RPMI7951 (cell line): ENCODE results near the gene PIGBOS1. TPM values are rescaled to one million over a fixed set of nuclear protein-coding genes. Genes with fewer than 3 reads are reported as not detected.

ENCODE experiments used
- DNase-seq: peaks from one replicate; pipeline ENCODE4 v3.0.0-alpha.2; 2012; ENCODE audit warnings: low read depth
- total RNA-seq: library from RNA; depleted of rRNA; stranded (reverse); fragments of >200 nt; shearing (Covaris generic); gene quantifications from 2 replicates; pipeline ENCODE4 v1.2.3, GENCODE V29; 2014; rRNA removed

The PIGBOS1 gene
- total RNA-seq, 1 experiment from 2014 or later: 25.6 TPM

DNA sequence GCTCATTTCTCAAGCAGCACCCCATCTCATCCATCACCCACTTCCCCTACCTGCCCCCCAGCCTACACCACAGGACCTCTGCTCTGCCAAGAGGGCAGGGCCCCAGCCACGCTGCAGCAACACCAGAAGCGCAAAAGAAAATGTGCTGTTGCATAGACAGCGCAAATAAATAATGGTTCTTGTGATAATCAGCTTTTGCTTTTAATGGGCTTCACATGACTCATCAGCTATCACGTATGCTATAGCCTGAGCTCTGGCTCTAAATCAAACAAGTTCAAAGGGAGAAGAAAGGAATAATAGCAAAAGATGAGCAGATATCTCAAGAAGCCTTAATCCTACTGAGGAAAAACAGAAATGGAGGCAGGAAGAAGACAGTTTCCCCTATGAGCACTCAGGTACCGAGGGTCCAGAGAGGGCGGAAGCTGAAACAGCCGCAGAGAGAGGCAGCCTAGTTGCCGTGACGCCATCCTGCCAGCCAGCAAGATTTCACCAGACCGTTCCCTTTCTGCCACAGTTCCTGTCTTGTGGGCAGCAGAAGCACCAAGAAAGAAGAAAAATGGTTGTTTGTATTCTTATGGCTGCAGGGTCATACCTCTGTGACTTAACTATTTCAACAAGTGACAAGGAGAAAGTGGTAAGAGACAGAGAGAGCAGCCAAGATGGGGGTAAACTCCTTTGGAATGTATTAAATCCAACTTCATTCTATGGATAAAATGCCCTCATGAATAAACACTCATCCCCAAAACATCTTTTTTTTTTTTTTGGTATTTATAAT lies 51.3 kb downstream of the PIGBOS1 start:
- peak; percentile 75 for DNase-seq

Other genes starting within 250 kb of the PIGBOS1 start
- gene RSL24D1, start 122.2 kb downstream of the PIGBOS1 start, total RNA-seq: 127 and 143 TPM in 2 replicates
- 17.8 and 19.0 TPM in 2 replicates for gene RAB27A, start 29.3 kb downstream of the PIGBOS1 start, total RNA-seq
- 21.0 and 29.7 TPM in 2 replicates for gene PIGB, start 99 bp upstream of the PIGBOS1 start, total RNA-seq
- 39.9 and 55.6 TPM in 2 replicates for gene CCPG1, start 89.2 kb upstream of the PIGBOS1 start, total RNA-seq
- 9.9 and 11.8 TPM in 2 replicates for gene PIERCE2, start 89.4 kb upstream of the PIGBOS1 start, total RNA-seq
- gene DNAAF4, start 189.1 kb upstream of the PIGBOS1 start, total RNA-seq: 4.3 and 5.2 TPM in 2 replicates